Lower lobe of right lung (tissue), 2 donors: ENCODE measurements around the gene PTPN9. TPM values are rescaled to one million over a fixed set of nuclear protein-coding genes. Genes with fewer than 3 reads are reported as not detected.

Experiments used
- ATAC-seq, 2 donors: fragments of 200-7000 bp; cut with Tn5 transposase; one replicate each; pipeline ENCODE4 v1.9.1; 2020 to 2022; ENCODE audit warnings: mild to moderate bottlenecking in 2 of 2, moderate library complexity in 2 of 2
- DNase-seq: peaks from one replicate; pipeline ENCODE4 v3.0.0-alpha.2; 2020
- H3K27ac ChIP-seq: fragments of 200-600 bp; one replicate; pipeline ENCODE4 v1.8.0; 2022
- H3K27me3 ChIP-seq: fragments of 200-600 bp; one replicate; pipeline ENCODE4 v1.8.0; 2022; ENCODE audit warnings: low read depth
- H3K36me3 ChIP-seq: fragments of 200-600 bp; one replicate; pipeline ENCODE4 v1.8.0; 2022; ENCODE audit warnings: mild to moderate bottlenecking
- H3K4me1 ChIP-seq: fragments of 200-600 bp; one replicate; pipeline ENCODE4 v1.8.0; 2022
- H3K4me3 ChIP-seq: fragments of 200-600 bp; one replicate; pipeline ENCODE4 v1.8.0; 2022; ENCODE audit warnings: mild to moderate bottlenecking
- H3K9me3 ChIP-seq: fragments of 200-600 bp; one replicate; pipeline ENCODE4 v1.8.0; 2022
- intact Hi-C: fragments of 100-400 bp; cut with DNase I; formaldehyde crosslinking; loops from one replicate; pipeline ENCODE4 v1.11.0; 2022
- total RNA-seq: library from RNA; stranded (reverse); fragmentation: NEBNext Ultra II Directional; extraction: Animal tissue kit (Norgen Biotek cat#: 25700); gene quantifications from one replicate; pipeline ENCODE4 v1.2.1, GENCODE V29; 2021
- TF ChIP-seq, protein P1 (sequence below): fragments of 200-600 bp; IDR thresholded peaks from one replicate; pipeline ENCODE4 v1.8.0; 2022; ENCODE audit warnings: antibody characterized with exemption, mild to moderate bottlenecking
- donor health status: DM: no; HTN: yes; CAD: no; lungs with severe emphysema.

The PTPN9 gene
- total RNA-seq, 1 donor from 2014 or later = 31.4 TPM

GRCh38 chr15:75459581-75459980 lies 119.5 kb downstream of the PTPN9 start:
- Histone ChIP-seq H3K27me3 (no peaks in the 10 kb centered on the region), H3K4me3 (no peak overlapping the region), H3K36me3 (no peaks in the 10 kb centered on the region), H3K4me1 (peaks cover 7% of the 10 kb centered on the region), H3K27ac (no peak overlapping the region), H3K9me3 (no peaks in the 10 kb centered on the region)
- ATAC-seq (no peak), DNase-seq (no peak)
- TF ChIP-seq, protein P1, sequence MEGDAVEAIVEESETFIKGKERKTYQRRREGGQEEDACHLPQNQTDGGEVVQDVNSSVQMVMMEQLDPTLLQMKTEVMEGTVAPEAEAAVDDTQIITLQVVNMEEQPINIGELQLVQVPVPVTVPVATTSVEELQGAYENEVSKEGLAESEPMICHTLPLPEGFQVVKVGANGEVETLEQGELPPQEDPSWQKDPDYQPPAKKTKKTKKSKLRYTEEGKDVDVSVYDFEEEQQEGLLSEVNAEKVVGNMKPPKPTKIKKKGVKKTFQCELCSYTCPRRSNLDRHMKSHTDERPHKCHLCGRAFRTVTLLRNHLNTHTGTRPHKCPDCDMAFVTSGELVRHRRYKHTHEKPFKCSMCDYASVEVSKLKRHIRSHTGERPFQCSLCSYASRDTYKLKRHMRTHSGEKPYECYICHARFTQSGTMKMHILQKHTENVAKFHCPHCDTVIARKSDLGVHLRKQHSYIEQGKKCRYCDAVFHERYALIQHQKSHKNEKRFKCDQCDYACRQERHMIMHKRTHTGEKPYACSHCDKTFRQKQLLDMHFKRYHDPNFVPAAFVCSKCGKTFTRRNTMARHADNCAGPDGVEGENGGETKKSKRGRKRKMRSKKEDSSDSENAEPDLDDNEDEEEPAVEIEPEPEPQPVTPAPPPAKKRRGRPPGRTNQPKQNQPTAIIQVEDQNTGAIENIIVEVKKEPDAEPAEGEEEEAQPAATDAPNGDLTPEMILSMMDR = no peak
- intact Hi-C loops = no loop called here

DNA sequence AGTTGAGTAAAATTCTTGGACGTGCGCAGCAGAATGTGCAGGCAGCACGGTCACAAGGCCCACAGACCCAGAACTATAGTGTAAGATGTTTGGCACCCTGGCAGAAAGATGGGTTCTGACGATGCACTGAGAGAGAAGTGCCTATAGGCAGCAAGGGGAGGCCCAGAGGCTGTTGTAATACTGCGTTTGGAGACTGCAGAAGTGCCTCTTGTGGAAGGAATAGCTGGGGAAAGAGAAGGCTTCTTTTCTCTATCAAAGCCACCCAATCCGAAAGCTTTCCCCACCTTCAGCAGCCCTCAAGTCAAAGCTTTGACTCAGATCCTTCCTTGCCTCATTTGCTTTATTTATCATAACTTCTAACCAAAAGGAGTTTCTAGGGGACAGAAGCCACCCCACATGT lies 122.4 kb downstream of the PTPN9 start:
- Histone ChIP-seq H3K27me3 (no peaks in the 10 kb centered on the region), H3K27ac (peak overlapping the region; percentile 93), H3K9me3 (no peaks in the 10 kb centered on the region), H3K4me3 (peak overlapping the region; percentile 96), H3K4me1 (peaks cover 15% of the 10 kb centered on the region), H3K36me3 (no peaks in the 10 kb centered on the region)
- ATAC-seq (no peak), DNase-seq (no peak)
- TF ChIP-seq, protein P1 = no peak
- intact Hi-C loops = no loop called here

GRCh38 chr15:75455982-75456531 lies 123.1 kb downstream of the PTPN9 start:
- Histone ChIP-seq H3K27me3 (no peaks in the 10 kb centered on the region), H3K4me3 (peak overlapping the region; percentile 96), H3K9me3 (no peaks in the 10 kb centered on the region), H3K27ac (peak overlapping the region; percentile 93), H3K4me1 (peaks cover 15% of the 10 kb centered on the region), H3K36me3 (no peaks in the 10 kb centered on the region)
- TF ChIP-seq, protein P1 = no peak
- intact Hi-C loops = no loop called here
- DNase-seq = peak; percentile 76
- no peak for ATAC-seq

DNA sequence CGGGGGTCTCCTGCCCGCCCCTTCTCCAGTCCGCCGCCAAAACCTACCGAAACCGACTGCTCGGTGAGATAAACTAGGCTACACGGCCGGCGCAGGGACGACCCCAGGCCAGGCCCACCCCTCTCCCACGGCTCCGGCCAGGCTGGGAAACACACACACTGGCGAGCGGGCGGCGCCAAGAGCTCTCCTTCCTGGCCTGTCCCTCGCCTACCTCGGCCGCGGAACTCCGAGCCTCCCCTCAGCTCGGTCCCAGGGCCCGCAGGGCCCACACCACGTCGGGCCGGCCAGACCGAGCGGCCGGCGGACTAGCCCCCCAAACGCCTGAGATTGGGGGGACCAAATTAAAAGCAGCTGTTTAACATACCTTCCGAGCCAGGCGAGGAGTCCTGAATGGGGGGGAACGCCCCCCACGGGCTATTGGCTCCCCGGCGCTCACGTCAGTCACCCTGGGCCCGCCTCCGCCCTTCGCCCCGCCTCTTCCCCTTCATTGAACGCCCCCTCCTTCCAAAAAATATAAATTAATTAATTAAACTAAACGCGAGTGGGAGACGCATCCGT lies 123.6 kb downstream of the PTPN9 start:
- Histone ChIP-seq H3K4me1 (peaks cover 15% of the 10 kb centered on the region), H3K4me3 (peak overlapping the region; percentile 96), H3K27ac (peak overlapping the region; percentile 93), H3K27me3 (no peaks in the 10 kb centered on the region), H3K9me3 (no peaks in the 10 kb centered on the region), H3K36me3 (no peaks in the 10 kb centered on the region)
- intact Hi-C loops = no loop called here
- peak; percentile 93 for DNase-seq
- peak; percentile 32 to 49 for ATAC-seq
- TF ChIP-seq, protein P1 = no peak

GRCh38 chr15:75454471-75455378 lies 124.4 kb downstream of the PTPN9 start:
- ATAC-seq = no peak
- intact Hi-C loops = no loop called here
- DNase-seq = peak; percentile 83

More at GRCh38 chr15:75454471-75455378, 124.4 kb downstream of the PTPN9 start:
- Histone ChIP-seq H3K9me3 (no peaks in the 10 kb centered on the region), H3K36me3 (no peaks in the 10 kb centered on the region), H3K4me1 (peaks cover 19% of the 10 kb centered on the region), H3K27me3 (no peaks in the 10 kb centered on the region), H3K4me3 (peak overlapping the region; percentile 96), H3K27ac (peak overlapping the region; percentile 93)
- TF ChIP-seq, protein P1 = no peak
